G401.6 (cell line): ENCODE results near the gene ANKHD1.
"Not testable (repeated sequence)": the region's sequence is repeated elsewhere in the genome, so short reads cannot be mapped to it uniquely, and the experiment has no call there.

Source experiments
- FAIRE-seq: peaks from 2 replicates; lab custom pipeline; 2012; peaks lifted over from hg19 to GRCh38; lab: Jason Lieb, UNC

ANKHD1 gene

GRCh38 chr5:140381351-140381750 is 20.3 kb upstream of the ANKHD1 start:
- FAIRE-seq, result no peak

DNA sequence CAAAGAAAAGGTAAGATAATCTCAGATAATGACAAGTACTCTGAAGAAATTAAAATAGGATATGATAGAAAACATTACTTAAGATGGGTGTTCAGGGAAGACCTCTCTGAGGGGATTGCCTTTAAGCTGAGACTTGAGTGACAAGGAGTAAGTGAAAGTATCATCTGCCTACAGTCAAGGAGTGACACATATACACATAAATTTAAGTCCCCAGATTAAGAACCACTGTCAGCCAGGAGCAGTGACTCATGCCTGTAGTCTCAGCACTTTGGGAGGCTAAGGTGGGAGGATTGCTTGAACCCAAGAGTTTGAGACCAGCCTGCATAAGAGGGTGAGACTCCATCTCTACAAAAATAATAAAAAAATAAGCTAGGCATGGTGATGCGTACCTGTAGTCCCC is 19.7 kb upstream of the ANKHD1 start:
- no peak for FAIRE-seq

- no peak for FAIRE-seq
Observed at GRCh38 chr5:140382866-140383265, 18.8 kb upstream of the ANKHD1 start.

GRCh38 chr5:140383300-140383699 is 18.3 kb upstream of the ANKHD1 start:
- no peak for FAIRE-seq

DNA sequence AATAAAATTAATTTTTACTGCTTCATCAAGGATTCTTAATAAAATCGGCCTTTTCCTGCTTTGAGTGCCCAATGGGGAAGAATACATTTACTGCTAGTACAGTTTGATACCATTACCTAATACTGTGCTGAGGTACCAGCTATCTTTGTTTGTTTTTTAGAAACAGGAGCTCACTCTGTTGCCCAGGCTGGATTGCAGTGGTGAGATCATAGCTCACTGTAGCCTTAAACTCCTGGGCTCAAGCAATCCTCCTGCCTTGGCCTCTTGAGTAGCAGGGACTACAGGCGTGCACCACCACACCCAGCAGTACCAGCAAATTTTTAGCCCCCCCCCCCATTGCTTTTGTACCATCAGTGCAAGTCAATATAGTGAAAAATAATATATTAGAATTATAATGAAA is 13.6 kb upstream of the ANKHD1 start:
- FAIRE-seq, result no peak

DNA sequence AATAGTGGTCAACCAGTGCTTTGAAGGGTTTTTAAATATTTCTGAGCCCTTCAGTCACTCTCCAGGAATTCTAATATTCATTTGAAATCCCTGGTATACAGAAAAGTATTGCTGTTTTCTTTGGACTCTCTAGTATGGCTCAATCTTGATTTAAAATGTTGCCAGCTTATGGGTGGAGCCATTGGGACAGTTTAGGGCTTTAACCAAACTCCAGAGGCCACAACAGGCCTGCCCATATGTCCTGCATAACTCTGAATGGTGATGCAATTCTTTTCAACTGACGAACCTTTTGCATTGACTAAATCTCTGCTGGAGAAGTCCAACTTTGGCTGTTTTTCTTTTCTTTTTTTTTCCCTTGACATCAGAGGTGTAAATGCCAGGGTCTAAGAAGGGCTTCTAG is 10.3 kb upstream of the ANKHD1 start:
- no peak for FAIRE-seq

GRCh38 chr5:140391732-140392131 is 9.9 kb upstream of the ANKHD1 start:
- FAIRE-seq, result no peak

DNA sequence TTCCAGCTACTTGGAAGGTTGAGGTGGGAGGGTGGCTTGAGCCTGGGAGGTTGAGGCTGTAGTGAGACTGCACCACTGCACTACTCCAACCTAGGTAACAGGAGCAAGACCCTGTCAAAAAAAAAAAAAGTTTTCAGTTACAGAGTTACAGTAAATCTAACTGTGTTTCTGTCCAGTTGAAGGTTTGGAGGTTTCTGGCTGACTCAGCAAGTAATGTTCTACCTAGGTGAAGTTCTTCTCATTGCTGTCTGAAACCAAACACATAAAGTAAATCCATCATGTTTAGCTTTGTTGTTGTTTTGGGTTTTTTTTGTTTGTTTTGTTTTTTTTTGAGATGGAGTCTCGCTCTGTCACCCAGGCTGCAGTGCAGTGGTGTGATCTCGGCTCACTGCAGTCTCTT is 7.9 kb upstream of the ANKHD1 start:
- no peak for FAIRE-seq

DNA sequence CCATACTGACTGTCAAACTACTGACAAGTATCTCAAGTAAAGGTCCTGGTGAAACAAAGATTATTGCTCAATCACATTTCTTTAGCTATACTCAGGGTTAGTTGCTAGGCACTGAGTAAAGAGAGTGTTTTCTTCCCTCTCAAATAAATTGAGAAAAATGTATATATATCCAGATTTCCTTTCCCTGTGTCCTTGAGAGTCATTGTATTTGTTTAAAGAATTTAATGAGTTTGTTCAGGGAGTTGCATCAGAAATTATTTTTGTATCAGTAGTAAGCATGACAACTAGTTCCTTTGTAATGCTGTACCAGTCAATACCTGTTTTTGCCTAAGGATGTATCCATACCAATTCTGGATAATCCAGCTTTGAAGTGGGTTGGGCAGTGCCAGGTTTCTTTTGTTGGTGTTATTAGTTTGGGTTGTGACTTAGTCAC is 3.2 kb upstream of the ANKHD1 start:
- no peak for FAIRE-seq

- FAIRE-seq, result no peak
Observed at GRCh38 chr5:140399979-140400729, 1.5 kb upstream of the ANKHD1 start.

DNA sequence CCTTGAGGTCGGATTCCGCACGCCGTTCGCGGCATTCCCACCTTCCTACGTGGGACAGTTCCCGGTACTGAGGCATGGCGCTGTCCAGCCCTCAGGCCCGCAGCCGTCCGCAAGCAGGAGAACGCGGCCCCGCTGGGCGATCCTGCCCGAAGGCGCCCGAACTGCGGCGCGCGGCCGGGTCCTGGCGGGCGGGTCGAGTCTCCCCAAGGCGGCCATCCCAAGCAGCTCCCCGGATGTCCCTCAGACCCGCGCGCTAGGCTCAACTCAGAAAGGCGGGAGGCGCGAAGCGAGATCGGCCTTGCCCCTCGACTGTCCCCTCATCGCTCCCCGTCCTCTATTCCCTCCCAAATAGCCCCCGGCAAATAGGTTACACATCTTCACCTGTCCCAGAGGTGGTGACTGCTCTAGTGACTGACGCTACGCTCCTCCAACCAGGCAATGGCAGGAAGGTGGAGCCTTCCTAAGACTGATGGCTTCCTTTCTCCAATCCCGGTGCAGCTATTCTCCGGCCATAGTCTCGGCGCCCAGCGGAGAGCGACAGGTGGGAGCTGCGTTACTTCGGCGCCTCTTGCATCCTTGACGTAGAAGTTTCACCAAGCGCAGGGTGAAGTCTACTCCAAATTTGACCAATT is 787 bp upstream of the ANKHD1 start:
- FAIRE-seq, result no peak

- no peak for FAIRE-seq
Observed at GRCh38 chr5:140402258-140403074, 833 bp downstream of the ANKHD1 start.

GRCh38 chr5:140403613-140404012 is 2.0 kb downstream of the ANKHD1 start:
- no peak for FAIRE-seq

DNA sequence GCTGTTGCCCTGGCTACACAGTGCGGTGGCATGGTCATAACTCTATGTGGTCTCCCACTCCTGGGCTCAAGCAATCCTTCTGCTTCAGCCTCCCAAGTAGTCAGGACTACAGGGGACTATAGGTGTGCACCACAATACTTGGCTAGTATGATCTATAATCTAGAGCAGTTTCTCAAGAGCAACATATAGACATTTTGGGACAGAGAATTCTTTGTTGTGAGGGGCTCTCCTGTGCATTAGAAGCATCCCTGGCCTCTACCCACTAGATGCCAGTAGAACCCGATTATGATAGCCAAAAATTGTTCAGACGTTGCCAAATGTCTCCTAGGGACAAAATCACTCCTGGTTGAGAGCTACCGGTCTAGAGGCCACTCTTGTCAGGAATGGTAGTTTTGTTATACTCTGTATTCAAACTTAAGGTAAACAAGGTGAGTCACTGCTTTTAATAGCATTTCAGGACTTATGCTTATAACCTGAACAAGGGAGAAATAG is 7.2 kb downstream of the ANKHD1 start:
- FAIRE-seq, result no peak

DNA sequence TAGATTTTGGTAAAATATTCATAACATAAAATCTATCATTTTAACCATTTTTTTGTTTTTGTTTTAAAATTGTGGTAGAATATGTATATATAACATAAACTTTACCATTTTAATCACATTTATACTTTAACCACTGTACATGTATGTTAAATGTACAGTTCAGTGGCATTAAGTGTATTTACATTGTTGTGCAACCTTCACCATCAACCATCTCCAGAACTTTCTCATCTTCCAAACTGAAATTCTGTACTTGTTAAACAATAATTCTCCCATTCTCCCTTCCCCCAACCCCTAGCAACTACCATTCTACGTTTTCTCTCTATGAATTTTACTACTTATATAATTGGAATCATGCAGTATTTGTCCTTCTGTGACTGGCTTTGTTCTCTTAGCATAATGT is 11.6 kb downstream of the ANKHD1 start:
- peak; percentile 53 for FAIRE-seq

- peak; percentile 82 for FAIRE-seq
Observed at GRCh38 chr5:140417235-140417634, 15.6 kb downstream of the ANKHD1 start.

DNA sequence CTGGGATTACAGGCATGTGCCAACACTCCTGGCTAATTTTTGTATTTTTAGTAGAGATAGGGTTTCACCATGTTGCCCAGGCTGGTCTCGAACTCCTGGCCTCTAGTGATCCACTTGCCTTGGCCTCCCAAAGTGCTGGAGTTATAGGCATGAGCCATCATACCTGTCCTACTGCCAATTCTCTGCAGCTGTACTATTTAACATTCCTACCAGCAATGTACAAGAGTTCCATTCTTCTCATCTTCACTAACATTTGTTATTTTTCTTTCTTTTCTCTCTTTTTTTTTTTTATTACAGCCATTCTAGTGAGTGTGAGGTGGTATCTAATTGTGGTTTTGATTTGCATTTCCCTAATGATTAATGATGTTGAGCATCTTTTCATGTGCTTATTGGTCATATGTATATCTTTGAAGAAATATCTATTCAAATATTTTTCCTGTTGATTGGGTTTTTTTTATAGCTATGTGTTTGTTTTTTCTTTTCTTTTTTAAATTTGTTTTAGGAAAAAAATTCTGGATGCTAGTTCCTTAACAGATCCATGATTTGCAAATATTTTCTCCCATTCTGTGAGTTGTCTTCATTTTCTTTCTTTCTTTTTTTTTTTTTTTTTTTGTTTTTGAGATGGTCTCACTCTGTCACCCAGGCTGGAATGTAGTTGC is 17.4 kb downstream of the ANKHD1 start:
- FAIRE-seq, result peak; percentile 27

DNA sequence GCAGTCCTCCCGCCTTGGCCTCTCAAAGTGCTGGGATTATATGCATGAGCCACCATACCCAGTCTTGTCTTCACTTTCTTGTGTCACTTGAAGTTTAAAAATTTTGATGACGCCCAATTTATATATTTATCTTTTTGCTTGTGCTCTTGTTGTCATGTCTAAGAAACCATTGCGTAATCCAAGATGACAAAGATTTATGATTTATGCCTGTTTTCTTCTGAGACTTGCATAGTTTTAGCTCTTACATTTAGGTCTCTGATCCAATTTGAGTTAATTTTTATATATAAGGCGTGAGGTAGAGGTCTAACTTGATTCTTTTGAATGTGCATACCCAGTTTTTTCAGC is 18.6 kb downstream of the ANKHD1 start:
- no peak for FAIRE-seq

- no peak for FAIRE-seq
Observed at GRCh38 chr5:140420665-140421361, 19.2 kb downstream of the ANKHD1 start.

GRCh38 chr5:140421375-140421774 is 19.7 kb downstream of the ANKHD1 start:
- not testable (repeated sequence) for FAIRE-seq

DNA sequence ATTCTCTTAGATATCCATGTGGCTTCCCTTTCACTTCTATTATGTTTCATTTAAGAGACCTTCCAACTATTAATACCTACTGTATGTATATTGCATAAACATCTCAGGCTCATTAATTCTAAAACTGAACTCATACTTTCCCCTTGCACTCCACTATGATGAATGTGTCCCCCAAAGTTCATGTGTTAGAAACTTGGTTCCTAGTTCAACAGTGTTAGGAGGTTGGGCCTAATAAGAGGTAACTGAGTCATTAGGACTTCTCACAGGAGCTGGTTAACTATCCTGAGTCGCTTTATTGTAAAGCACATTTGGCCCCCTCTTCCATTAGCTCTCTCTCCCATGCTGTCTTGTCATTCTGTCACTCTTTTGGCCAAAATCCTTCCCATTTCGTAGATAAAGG is 22.0 kb downstream of the ANKHD1 start:
- FAIRE-seq, result no peak

GRCh38 chr5:140424135-140424534 is 22.5 kb downstream of the ANKHD1 start:
- FAIRE-seq, result no peak
